HTERT RPE-1 (cell line): Measurements from ENCODE around the gene NPM1.
"Not testable (repeated sequence)": the region's sequence is repeated elsewhere in the genome, so short reads cannot be mapped to it uniquely, and the experiment has no call there.

Experiments used
- in situ Hi-C: fragments of 300-500 bp; cut with MboI; formaldehyde crosslinking; loops from 4 replicates; pipeline ENCODE4 v1.14.3; 2020; ENCODE audit warnings: low sequenced_read_pairs

The NPM1 gene

DNA sequence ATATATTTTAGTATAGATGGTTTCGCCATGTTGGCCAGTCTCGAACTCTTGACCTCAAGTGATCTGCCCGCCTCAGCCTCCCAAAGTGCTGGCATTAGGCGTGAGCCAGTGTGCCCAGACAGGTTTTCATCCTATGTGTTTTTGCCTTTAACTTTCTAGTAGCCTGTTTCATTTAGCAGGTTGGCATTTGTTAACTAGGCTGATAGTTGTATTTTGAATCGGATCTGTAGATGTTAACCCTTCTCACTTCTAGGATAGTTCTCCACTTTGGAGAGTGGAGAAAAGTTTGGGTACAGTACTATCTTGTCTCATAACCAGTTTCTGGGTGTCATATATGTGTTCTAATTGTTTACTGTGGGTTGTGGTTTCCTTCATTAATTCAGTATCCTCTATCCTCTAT is 24.5 kb downstream of the NPM1 start:
- in situ Hi-C loops = no loop called here

- in situ Hi-C loops = no loop called here
Measured at GRCh38 chr5:171413153-171413910, 25.7 kb downstream of the NPM1 start.

DNA sequence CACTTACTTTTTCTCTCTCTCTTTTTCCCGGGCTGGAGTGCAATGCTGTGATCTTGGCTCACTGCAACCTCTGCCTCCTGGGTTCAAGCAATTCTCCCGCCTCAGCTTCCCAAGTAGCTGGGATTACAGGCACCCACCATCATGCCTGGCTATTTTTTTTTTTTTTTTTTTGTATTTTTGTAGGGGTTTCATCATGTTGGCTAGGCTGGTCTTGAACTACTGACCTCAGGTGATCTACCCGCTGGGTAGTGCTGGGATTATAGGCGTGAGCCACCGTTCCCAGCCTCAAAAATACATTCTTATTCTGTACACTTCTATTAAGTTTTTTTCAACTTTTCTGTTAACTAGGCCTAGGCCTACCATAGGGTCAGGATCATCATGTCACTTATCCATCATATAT is 26.3 kb downstream of the NPM1 start:
- in situ Hi-C loops = not testable (repeated sequence)

DNA sequence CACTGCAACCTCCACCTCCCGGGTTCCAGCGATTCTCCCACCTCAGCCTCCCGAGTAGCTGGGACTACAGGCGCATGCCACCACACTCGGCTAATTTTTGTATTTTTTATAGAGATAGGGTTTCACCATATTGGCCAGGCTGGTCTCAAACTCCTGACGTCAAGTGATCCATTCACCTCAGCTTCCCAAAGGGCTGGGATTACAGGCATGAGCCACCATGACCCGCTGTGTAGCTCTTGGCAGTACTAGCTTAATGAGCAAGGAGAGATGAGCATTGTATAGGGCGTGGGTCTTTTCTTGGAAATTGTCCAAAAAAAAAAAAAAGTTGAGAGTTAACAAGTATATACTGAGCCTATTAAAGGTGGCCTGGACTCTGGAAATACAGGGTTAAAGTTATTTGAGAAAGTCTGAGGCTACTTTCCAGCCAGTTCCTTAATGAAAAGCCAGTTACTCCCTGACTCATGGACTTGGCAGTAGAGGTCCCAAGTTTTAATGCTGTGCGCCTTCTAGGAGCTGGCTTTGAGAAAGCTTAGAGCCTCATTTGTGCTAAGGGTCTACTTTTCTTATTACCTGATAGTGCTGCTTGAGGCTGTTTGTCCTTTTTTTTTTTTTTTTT is 27.6 kb downstream of the NPM1 start:
- in situ Hi-C loops = no loop called here

GRCh38 chr5:171416160-171417049 is 28.8 kb downstream of the NPM1 start:
- in situ Hi-C loops = no loop called here

DNA sequence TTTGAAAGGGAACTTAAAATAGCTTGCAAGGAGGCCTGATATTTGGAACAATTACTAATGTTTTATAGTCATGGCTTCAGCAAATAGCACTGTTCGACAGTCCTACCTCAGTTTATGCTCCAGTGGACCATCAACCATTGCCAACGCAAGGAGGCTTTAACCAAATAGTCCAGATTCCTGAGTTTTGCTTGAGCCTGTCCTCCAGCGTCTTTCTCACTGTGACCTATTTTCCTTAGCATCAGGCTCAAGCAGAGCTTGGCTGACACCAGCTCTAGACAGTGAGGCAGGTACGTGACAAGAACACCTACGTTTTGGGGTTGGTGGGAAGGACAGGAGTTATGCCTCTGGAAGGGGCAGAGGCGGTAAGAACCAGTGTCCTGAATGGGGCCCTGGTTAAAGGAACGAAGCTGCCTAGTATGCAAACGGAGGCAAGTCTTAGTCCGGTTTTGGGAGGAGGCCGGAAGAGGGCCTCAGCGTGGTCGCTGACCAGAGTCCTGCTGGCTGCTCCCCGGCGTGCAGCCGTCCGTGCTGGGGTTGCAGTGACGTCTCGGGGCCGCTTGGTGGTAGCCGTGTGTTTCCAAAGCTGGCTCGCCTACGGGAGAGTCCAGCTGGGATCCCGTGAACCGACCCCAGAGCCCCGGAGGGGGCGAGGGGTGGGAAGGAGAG is 30.8 kb downstream of the NPM1 start:
- in situ Hi-C loops = no loop called here

GRCh38 chr5:171418982-171419687 is 31.5 kb downstream of the NPM1 start, which contains the start of gene FGF18:
TSS of gene FGF18 (plus strand) at chr5:171419647. CDS start at chr5:171420200, 553 bp downstream.
- in situ Hi-C loops = no loop called here

DNA sequence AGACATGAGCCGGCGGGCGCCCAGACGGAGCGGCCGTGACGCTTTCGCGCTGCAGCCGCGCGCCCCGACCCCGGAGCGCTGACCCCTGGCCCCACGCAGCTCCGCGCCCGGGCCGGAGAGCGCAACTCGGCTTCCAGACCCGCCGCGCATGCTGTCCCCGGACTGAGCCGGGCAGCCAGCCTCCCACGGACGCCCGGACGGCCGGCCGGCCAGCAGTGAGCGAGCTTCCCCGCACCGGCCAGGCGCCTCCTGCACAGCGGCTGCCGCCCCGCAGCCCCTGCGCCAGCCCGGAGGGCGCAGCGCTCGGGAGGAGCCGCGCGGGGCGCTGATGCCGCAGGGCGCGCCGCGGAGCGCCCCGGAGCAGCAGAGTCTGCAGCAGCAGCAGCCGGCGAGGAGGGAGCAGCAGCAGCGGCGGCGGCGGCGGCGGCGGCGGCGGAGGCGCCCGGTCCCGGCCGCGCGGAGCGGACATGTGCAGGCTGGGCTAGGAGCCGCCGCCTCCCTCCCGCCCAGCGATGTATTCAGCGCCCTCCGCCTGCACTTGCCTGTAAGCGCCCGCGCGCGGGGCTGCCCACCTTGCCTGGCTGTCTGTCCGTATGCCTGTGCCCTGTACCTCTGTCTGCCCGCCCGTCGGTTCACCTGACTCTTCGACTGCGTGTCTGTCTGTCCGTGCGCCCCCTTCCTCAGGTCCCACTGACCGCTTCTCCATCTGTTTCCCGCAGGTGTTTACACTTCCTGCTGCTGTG is 32.2 kb downstream of the NPM1 start:
- in situ Hi-C loops = no loop called here

GRCh38 chr5:171420431-171421241 is 33.0 kb downstream of the NPM1 start:
- in situ Hi-C loops = no loop called here

- in situ Hi-C loops = no loop called here
Measured at GRCh38 chr5:171421331-171422262, 33.9 kb downstream of the NPM1 start.

DNA sequence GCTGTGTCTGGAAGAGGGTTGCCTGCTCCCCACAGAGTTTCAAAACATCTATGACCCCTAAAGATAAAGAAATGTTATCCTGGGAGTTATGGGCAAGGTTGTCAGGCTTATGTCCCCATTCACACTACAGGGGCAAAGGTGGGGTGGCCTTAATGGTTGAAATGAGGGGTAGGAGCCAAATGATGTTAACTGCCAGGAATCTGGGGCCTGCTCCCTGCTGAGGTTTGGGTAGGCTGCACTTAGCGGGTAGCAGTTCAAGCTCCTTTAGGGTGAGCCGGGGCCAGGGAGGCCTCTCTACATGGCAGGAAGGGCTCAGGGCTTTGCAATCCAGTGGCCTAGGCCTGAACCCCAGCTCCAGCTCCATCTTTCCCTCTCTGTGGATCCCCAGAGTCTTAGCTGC is 34.8 kb downstream of the NPM1 start:
- in situ Hi-C loops = no loop called here

DNA sequence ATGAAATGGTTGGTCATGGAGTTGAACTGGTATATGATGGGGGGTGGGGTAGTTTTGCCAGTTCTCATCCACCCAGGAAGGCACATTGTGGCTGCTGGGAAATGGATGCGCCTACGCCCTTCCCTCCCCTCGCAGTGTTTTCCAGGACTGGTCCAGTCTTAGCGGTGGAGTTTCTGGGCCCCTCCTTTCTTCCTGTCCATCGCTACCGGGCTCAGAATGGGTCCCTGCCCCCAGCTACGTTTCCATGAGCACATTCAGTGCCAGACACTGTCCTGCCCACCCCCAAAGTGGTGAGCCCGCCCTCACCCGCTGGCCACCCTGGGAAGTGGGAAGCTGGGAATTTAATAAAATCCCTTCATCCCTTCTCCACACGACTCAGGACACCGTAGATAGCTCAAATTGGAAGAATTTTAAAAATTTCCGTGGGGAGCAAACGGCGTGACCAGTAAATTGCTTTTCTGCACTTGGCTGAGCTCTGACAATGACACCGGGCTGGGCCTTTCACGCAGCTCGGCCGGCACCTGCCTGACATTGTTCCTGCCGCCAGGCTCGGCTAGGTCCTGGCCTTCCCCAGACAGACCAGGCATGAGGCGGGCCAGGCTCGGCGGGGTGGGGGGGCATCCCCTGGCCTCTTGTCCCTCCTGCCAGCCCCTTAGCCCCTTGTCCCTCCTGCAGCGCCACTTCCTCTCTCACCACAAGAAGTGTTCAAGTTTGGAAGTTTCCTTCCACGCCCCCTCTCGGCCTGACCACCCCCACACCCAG is 35.4 kb downstream of the NPM1 start:
- in situ Hi-C loops = no loop called here

DNA sequence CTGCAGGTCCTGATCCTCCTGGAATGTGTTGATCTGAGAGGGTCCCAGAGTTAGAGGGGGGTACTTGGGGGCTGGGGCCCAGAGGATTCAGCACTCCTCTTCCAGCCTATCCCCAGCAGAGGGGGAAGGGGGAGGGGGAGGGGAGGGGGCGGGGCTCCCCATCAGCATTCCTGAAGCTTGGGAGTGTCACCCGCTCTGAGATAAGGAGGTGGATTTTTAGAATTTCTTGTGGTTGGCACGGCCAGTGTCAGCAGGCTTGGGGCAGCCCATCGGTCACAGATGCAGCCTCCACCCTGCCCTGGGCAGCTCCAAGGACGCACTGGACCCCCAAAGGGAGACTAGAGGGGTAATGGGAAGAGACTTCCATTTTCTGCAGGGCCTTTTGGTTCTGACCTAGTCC is 37.1 kb downstream of the NPM1 start:
- in situ Hi-C loops = no loop called here

DNA sequence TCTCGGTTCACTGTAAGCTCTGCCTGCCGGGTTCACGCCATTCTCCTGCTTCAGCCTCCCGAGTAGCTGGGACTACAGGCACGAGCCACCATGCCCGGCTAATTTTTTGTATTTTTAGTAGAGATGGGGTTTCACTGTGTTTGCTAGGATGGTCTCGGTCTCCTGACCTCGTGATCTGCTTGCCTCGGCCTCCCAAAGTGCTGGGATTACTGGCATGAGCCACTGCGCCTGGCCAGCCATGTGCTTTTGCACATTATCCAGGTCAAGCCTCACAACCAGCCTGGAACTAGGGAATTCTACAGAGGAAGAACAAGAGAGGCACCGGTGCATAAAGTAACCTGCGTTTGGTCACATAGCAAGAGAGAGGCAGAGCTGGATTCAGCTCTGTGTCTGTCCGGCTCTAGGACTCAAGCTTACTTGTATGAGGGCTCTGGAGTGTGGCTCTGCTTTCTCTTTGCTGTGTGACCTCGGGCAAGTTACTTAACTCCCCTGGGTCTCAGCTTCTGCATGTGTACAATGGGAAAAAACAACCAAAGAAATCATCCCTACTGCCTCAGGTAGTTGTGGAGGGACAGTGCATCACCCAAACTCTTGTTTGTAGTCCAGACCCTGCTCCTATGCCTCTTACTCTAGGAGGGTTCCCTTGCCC is 38.1 kb downstream of the NPM1 start:
- in situ Hi-C loops = no loop called here

DNA sequence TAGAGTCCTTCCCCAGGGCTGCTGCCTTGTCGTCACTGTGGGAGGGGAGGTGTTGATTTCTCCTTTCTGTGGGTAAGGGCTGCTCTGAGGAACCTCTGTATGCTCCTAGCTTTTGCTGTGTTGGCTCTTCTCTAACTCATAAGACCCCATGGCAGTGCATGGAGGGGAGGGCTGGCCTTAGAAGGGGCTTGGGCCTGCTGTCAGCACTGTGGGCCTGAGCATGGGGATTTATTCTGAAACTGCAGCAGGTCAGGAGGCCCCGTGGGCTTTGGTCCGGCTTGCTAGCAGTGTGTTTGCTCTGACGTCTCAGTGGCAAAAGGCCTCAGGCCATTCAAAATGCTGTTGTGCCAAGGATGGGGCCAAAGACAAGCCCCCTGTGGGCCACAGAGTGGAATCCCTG is 38.6 kb downstream of the NPM1 start:
- in situ Hi-C loops = no loop called here

- in situ Hi-C loops = no loop called here
Measured at GRCh38 chr5:171426680-171427079, 39.0 kb downstream of the NPM1 start.
